GM12874 (cell line): Measurements from ENCODE around the gene CHAD.
A peak's percentile ranks its signal among the peaks of the same experiment; 100 is the strongest.

Experiments used
- TF ChIP-seq, protein P1 (sequence below): IDR thresholded peaks from 2 replicates; pipeline ENCODE4 v1.5.1; 2011; ENCODE audit warnings: low read depth, mild to moderate bottlenecking, control low read depth, low read length, moderate library complexity; ENCODE audit not compliant: insufficient read depth

CHAD gene

DNA sequence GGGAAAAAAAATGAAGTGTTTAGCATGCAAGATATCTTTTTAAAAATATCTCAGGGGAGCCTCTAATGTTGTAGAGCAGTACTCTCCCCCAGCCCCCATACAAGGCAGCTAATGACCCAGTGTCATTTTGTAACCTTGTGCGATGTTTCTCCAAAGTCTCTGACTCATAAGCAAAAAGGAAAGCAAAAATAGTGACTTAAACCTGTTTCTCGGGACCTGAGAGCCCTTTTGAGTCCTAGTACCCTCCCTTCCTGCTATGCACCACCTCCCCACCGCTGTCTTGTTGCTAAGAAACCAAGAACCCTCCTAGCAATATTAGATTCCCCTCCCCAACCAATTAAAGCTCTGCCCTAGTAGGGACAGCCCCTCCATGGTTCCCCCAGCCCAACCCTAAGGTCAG is 42.4 kb upstream of the CHAD start:
- TF ChIP-seq, protein P1, sequence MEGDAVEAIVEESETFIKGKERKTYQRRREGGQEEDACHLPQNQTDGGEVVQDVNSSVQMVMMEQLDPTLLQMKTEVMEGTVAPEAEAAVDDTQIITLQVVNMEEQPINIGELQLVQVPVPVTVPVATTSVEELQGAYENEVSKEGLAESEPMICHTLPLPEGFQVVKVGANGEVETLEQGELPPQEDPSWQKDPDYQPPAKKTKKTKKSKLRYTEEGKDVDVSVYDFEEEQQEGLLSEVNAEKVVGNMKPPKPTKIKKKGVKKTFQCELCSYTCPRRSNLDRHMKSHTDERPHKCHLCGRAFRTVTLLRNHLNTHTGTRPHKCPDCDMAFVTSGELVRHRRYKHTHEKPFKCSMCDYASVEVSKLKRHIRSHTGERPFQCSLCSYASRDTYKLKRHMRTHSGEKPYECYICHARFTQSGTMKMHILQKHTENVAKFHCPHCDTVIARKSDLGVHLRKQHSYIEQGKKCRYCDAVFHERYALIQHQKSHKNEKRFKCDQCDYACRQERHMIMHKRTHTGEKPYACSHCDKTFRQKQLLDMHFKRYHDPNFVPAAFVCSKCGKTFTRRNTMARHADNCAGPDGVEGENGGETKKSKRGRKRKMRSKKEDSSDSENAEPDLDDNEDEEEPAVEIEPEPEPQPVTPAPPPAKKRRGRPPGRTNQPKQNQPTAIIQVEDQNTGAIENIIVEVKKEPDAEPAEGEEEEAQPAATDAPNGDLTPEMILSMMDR, result no peak

DNA sequence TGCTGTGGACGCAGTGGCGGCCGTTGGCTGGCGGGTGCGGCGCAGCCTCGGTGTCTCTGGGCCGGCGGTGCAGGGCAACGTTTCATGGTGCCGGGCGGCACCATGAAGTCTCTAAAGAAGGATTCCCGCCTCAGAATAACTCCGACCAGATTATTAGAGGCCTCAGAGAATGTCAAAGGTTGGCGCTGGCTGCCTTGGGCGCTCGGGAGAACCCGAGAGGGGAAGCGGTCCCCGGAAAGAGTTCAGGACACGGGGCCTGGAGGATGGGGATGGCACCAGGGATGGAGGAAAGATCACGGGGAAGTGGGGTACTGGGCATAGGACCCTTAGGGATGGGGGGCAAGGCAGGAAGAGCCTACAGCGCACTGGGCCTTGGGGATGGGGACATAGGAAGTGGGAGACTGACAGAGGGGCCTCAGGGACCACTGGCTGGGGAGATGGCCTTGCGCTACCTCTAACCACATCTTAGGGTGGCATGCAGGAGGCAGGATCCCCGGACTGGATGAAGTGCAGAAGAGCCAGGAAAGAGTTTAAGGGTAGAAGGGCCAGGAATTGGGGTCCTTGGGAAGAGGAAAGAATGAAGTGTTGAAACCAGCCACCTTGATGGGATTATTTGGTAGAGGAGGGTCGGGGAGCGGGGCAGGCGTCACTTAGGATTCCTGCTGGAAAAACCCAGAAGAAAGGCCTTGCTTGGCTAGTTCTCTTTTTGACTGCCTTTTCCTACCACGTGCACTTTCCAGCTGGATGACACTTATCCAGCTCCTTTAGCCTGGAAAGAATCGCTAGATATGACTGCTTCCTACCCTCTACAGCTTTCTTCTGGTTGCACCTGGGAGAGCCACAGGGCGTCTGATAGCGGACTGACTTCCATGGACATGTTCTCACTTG is 40.1 kb upstream of the CHAD start:
- TF ChIP-seq, protein P1, result no peak

DNA sequence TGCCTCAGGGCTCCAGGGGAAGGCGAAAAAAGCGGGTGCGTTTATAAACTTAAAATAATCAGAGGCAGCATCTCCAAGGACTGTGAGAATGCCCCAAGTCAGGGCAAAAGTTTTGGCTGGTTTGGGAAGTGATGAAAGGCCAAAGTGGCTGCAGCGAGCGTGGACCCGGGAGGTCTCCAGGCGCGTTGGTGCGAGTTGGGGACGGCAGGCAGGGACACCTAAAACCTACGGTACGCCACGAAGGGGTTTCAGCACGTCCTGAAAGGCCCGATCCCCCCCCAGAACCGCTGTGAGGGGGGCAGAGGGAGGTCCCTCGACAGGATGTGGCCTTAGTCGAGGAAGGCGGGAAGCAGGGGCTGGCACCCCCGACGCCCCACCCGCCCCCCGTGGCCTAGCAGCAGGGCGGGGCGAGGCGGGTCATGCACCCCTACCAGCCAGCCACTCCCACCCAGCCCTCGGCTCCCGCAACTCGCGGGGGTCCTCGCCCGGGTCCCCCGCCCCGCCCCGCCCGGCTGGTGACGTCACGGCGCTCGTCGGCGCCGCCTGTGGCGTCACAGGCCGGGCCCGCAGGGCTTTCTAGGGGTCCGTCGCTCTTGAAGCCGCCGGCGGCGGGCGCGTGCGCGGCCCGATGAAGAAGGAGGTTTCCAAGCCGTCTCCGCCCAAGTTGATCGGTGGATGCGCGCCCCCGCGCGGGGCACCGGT is 39.3 kb upstream of the CHAD start, which contains the start of gene MYCBPAP:
Gene MYCBPAP, plus strand, starts transcription at position 569 of the 702 bp plus-strand sequence. CDS start 236 bp downstream, outside the sequence.
- TF ChIP-seq, protein P1, result peak; percentile 43; the same call in 1 of the 2 replicates

DNA sequence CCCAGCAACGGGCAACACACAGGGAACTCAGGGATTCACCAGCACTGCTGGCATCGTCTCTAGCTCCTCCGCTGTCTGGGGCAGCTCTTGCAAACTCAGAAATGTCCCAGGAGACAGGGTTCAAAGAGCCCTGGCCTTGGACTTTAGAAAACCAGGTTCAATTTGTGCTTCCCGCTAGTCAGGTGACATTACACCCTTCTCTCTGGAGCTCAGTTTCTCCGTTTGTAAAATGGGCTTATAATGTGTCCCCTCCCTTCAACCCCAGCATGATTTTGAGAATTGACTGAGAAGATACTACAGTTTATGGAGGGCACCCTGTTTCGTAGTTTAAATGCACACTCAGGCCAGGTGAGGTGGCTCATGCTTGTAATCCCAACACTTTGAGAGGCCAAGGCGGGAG is 37.6 kb upstream of the CHAD start:
- TF ChIP-seq, protein P1, result no peak

DNA sequence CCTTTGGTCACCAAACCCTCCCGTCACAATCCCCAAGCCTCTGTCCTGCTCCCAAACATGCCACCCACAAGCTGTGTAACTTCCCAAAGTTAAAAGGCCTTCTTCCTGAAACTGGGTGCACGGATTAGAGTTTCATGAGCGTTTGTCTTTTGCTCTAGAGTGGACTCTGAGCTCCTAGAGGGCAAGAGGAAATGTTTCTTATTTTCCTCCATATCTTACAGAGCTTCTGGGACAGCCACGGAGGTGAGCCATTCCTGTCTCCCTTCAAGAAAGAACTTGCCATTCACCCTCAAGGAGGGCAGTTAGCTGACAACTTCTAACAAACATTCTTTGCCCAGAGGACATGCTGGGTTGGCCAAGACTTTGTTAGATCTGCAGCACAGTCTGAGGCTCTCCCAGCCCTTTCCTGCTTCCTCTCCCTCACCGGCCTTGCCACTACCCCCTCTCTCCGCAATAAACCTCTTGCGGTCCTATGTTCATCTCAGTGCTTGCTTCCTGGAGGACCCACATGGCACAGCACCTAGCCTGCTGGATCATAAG is 37.0 kb upstream of the CHAD start:
- TF ChIP-seq, protein P1, result no peak

DNA sequence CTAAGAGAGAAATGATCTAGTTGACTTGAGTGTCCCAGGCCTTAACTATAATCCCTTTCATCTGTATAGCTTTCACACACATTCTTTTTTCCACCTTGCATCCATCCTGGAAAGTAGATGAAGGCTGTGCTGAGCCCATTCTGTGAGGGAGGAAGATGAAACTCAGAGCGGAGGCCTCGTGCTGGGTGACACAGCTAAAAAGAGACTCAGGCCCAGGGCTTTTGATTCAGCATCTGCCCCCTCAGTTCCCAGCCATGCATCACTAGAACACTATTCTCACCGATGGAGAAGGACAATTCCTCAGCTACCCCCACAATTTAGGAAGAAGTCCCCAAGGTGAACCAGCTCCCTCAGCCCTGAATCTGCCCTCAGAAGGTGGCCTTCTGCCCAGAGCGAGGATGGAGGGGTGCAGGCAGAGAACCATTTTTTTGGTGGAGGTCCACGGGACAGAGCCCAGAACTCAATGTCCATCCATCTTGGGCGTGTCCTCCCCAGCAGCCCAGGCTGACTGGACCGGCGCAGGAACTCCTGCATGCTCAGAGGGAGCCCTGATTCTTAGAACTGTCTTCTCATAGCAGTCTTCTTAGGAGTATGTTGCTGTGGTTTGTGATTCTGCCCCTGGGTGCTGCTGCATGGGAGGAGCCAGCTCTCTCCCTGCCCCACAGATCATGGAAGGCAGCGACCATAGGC is 33.8 kb upstream of the CHAD start:
- TF ChIP-seq, protein P1, result no peak
